HCT116 (cell line): ENCODE data around the gene LMAN2L. TPM values are rescaled to one million over a fixed set of nuclear protein-coding genes. Genes with fewer than 3 reads are reported as not detected.

Experiments
- ATAC-seq: fragments of 200-7000 bp; cut with Tn5 transposase; 2 replicates; pipeline ENCODE4 v1.9.1; 2020; ENCODE audit warnings: mild to moderate bottlenecking, moderate library complexity
- BruUV-seq: library from RNA; stranded (reverse); fragments of 400-500 nt; replicated peaks from 2 replicates; lab custom pipeline; 2021; lab: Mats Ljungman, UMichigan
- CTCF ChIA-PET: fragments of 300-600 bp; sonication (Branson Sonifier 250); formaldehyde crosslinking; loops from one replicate; lab custom pipeline; 2021; ENCODE audit warnings: antibody characterized with exemption; lab: Charles Lee
- POLR2A ChIA-PET: fragments of 300-600, 350-600 bp; sonication (Branson Sonifier 250); formaldehyde crosslinking; loops from one replicate; lab custom pipeline; 2021; ENCODE audit warnings: antibody characterized with exemption; lab: Charles Lee
- RAD21 ChIA-PET, 2 experiments: fragments of 300-600 bp; sonication (Branson Sonifier 250); formaldehyde crosslinking; loops; one replicate each; lab custom pipeline; 2023; ENCODE audit warnings: low total read pairs in 2 of 2; ENCODE audit not compliant: uncharacterized antibody in 2 of 2, unreplicated experiment in 2 of 2, low non-redundant PET in 1 of 2; lab: Charles Lee
- DNase-seq: peaks from one replicate; pipeline ENCODE4 v3.0.0-alpha.2; 2010; ENCODE audit warnings: low read depth, low spot score
- H2AFZ ChIP-seq: fragments of 200-600 bp; shearing (Covaris generic), sonication (generic); 2 replicates; pipeline ENCODE4 v1.6.1; 2017; ENCODE audit warnings: low read depth, mixed run types, mixed read lengths, antibody characterized with exemption, low read length; ENCODE audit not compliant: poor library complexity, severe bottlenecking
- H3K27ac ChIP-seq: 2 replicates; pipeline ENCODE4 v1.5.1; 2012; ENCODE audit warnings: low read depth, low read length
- H3K27me3 ChIP-seq: fragments of 200-600 bp; sonication (generic); 2 replicates; pipeline ENCODE4 v1.6.1; 2016; ENCODE audit warnings: mixed run types, low read length, mixed read lengths; ENCODE audit not compliant: insufficient read depth
- H3K36me3 ChIP-seq, 2 experiments: fragments of 200-500 bp in 1 of 2; fragments of 200-600 bp in 1 of 2; sonication (Bioruptor generic) in 1 of 2; sonication (generic) in 1 of 2; 2 replicates each; pipeline versions ENCODE4 v1.5.1 to v1.6.1; 2014 to 2016; ENCODE audit warnings: low read length in 2 of 2, inconsistent platforms in 1 of 2, mixed read lengths in 1 of 2, mixed run types in 1 of 2; ENCODE audit not compliant: insufficient read depth in 2 of 2, control insufficient read depth in 1 of 2
- H3K4me1 ChIP-seq, 2 experiments: fragments of 200-600 bp in 1 of 2; sonication (generic) in 1 of 2; 2 replicates each; pipeline versions ENCODE4 v1.5.1 to v1.6.1; 2012 to 2017; ENCODE audit warnings: low read length in 2 of 2, inconsistent platforms in 1 of 2, mild to moderate bottlenecking in 1 of 2, mixed read lengths in 1 of 2, mixed run types in 1 of 2, moderate library complexity in 1 of 2; ENCODE audit not compliant: insufficient read depth in 2 of 2, control insufficient read depth in 1 of 2
- H3K4me2 ChIP-seq: fragments of 200-600 bp; sonication (generic); 2 replicates; pipeline ENCODE4 v1.6.1; 2017; ENCODE audit warnings: mixed run types, low read length, mixed read lengths
- H3K4me3 ChIP-seq, 2 experiments: fragments of 200-600 bp in 1 of 2; sonication (generic) in 1 of 2; replicated peaks in 1 of 2; 2 replicates each; pipeline ENCODE4 v1.5.1; 2011 to 2016; ENCODE audit warnings: low read length in 2 of 2, control low read depth in 1 of 2, low read depth in 1 of 2, mild to moderate bottlenecking in 1 of 2, mixed read lengths in 1 of 2, mixed run types in 1 of 2
- H3K79me2 ChIP-seq: fragments of 200-600 bp; sonication (generic); 2 replicates; pipeline ENCODE4 v1.6.1; 2017; ENCODE audit warnings: mild to moderate bottlenecking, mixed run types, low read length, moderate library complexity, mixed read lengths; ENCODE audit not compliant: insufficient read depth
- H3K9ac ChIP-seq: fragments of 200-600 bp; sonication (generic); 2 replicates; pipeline ENCODE4 v1.6.1; 2016; ENCODE audit warnings: low read length, mixed read lengths
- H3K9me2 ChIP-seq: fragments of 200-600 bp; sonication (generic), shearing (Covaris generic); 2 replicates; pipeline ENCODE4 v1.6.1; 2017; ENCODE audit warnings: mixed run types, mild to moderate bottlenecking, moderate library complexity; ENCODE audit not compliant: insufficient read depth
- H3K9me3 ChIP-seq, 2 experiments: fragments of 200-500 bp in 1 of 2; fragments of 200-600 bp in 1 of 2; sonication (Bioruptor generic) in 1 of 2; sonication (generic) in 1 of 2; 2 replicates each; pipeline ENCODE4 v1.6.1; 2014 to 2017; ENCODE audit warnings: low read length in 2 of 2, mixed read lengths in 2 of 2, inconsistent platforms in 1 of 2, low read depth in 1 of 2, mild to moderate bottlenecking in 1 of 2, mixed run types in 1 of 2, moderate library complexity in 1 of 2; ENCODE audit not compliant: control insufficient read depth in 1 of 2, insufficient read depth in 1 of 2
- H4K20me1 ChIP-seq: fragments of 200-600 bp; sonication (generic), shearing (Covaris generic); 2 replicates; pipeline ENCODE4 v1.6.1; 2017; ENCODE audit warnings: mixed run types, mild to moderate bottlenecking, moderate library complexity; ENCODE audit not compliant: insufficient read depth
- CBX3 ChIP-seq: IDR thresholded peaks from 2 replicates; pipeline ENCODE4 v1.6.1; 2012; ENCODE audit warnings: low read depth
- CEBPB ChIP-seq: IDR thresholded peaks from 2 replicates; pipeline ENCODE4 v1.6.1; 2012; ENCODE audit warnings: low read depth
- EGR1 ChIP-seq: IDR thresholded peaks from 2 replicates; pipeline ENCODE4 v1.6.1; 2012; ENCODE audit warnings: low read depth
- ELF1 ChIP-seq: IDR thresholded peaks from 2 replicates; pipeline ENCODE4 v1.6.1; 2012; ENCODE audit warnings: low read depth, borderline replicate concordance
- EZH2phosphoT487 ChIP-seq: fragments of 200-600 bp; IDR thresholded peaks from 2 replicates; pipeline ENCODE4 v1.6.1; 2018; ENCODE audit warnings: antibody characterized with exemption, borderline replicate concordance
- FOSL1 ChIP-seq: IDR thresholded peaks from 2 replicates; pipeline ENCODE4 v1.6.1; 2012; ENCODE audit warnings: low read depth
- MAX ChIP-seq: IDR thresholded peaks from 2 replicates; pipeline ENCODE4 v1.6.1; 2012
- POLR2A ChIP-seq: IDR thresholded peaks from 2 replicates; pipeline ENCODE4 v1.7.0; 2011; ENCODE audit warnings: borderline replicate concordance; ENCODE audit not compliant: insufficient read depth, insufficient read length; ENCODE audit errors: extremely low read depth
- POLR2AphosphoS5 ChIP-seq: IDR thresholded peaks from 2 replicates; pipeline ENCODE4 v1.6.1; 2011; ENCODE audit warnings: mild to moderate bottlenecking, low read depth, low read length, moderate library complexity
- SIN3A ChIP-seq: IDR thresholded peaks from 2 replicates; pipeline ENCODE4 v1.6.1; 2012; ENCODE audit warnings: low read depth
- SP1 ChIP-seq: IDR thresholded peaks from 2 replicates; pipeline ENCODE4 v1.6.1; 2012; ENCODE audit warnings: low read depth
- SRF ChIP-seq: IDR thresholded peaks from 2 replicates; pipeline ENCODE4 v1.6.1; 2012; ENCODE audit warnings: low read depth
- TCF7L2 ChIP-seq: IDR thresholded peaks from 2 replicates; pipeline ENCODE4 v1.7.0; 2011; ENCODE audit warnings: borderline replicate concordance, inconsistent platforms; ENCODE audit not compliant: insufficient read depth, insufficient read length; ENCODE audit errors: extremely low read depth
- YY1 ChIP-seq: IDR thresholded peaks from 2 replicates; pipeline ENCODE4 v1.6.1; 2011; ENCODE audit warnings: low read length, low read depth, moderate library complexity, mild to moderate bottlenecking; ENCODE audit not compliant: insufficient replicate concordance; ENCODE audit errors: extremely low read depth
- ZBTB33 ChIP-seq: IDR thresholded peaks from 2 replicates; pipeline ENCODE4 v1.6.1; 2011; ENCODE audit warnings: mild to moderate bottlenecking, low read length, moderate library complexity; ENCODE audit not compliant: insufficient replicate concordance; ENCODE audit errors: extremely low read depth
- ZFX ChIP-seq: fragments of 450-650 bp; IDR thresholded peaks from 2 replicates; pipeline ENCODE4 v1.6.1; 2017
- ZNF274 ChIP-seq: fragments of 200-500 bp; sonication (Bioruptor generic); IDR thresholded peaks from 2 replicates; pipeline ENCODE4 v1.6.1; 2014; ENCODE audit warnings: mild to moderate bottlenecking, low read depth, low read length, inconsistent platforms
- intact Hi-C: fragments of 100-400 bp; cut with micrococcal nuclease; formaldehyde crosslinking; loops from 2 replicates; pipeline ENCODE4 v1.10.0; 2022
- total RNA-seq: library from RNA; stranded (reverse); gene quantifications from one replicate; pipeline ENCODE4 v1.2.1, GENCODE V29; 2021; ENCODE audit not compliant: unreplicated experiment
- TF ChIP-seq, protein P1 (sequence below), 3 experiments: fragments of 200-600 bp in 1 of 3; sonication (generic) in 1 of 3; IDR thresholded peaks in 2 of 3; conservative IDR thresholded peaks in 1 of 3; 2 replicates each; pipeline ENCODE4 v1.5.1; 2012 to 2017; ENCODE audit warnings: low read depth in 2 of 3, low read length in 2 of 3, antibody characterized with exemption in 1 of 3, borderline replicate concordance in 1 of 3, control low read depth in 1 of 3, mild to moderate bottlenecking in 1 of 3, mixed read lengths in 1 of 3, mixed run types in 1 of 3, moderate library complexity in 1 of 3; ENCODE audit not compliant: insufficient read depth in 1 of 3
- TF ChIP-seq, protein P2 (sequence below): IDR thresholded peaks from 2 replicates; pipeline ENCODE4 v1.6.1; 2012

LMAN2L gene
- total RNA-seq, 1 experiment from 2014 or later = 15.2 TPM

- Histone ChIP-seq H2AFZ (no peak overlapping the region), H4K20me1 (no peaks in the 10 kb centered on the region), H3K4me2 (peak overlapping the region; percentile 62), H3K9me2 (no peaks in the 10 kb centered on the region), H3K79me2 (peaks cover 5% of the 10 kb centered on the region; the same call in 1 of the 2 replicates), H3K36me3 (no peaks in the 10 kb centered on the region), H3K4me1 (peaks cover 32 to 39% of the 10 kb centered on the region in 2 experiments), H3K27ac (peak overlapping the region; percentile 36; the same call in 1 of the 2 replicates), H3K4me3 (no peak overlapping the region), H3K9me3 (no peaks in the 10 kb centered on the region), H3K27me3 (no peaks in the 10 kb centered on the region), H3K9ac (peak overlapping the region; percentile 36)
- CTCF ChIA-PET = no interaction called here
- POLR2A ChIA-PET = no interaction called here
- TF ChIP-seq MAX = no peak
- no peak for TF ChIP-seq POLR2AphosphoS5
- TF ChIP-seq EGR1 = no peak
- TF ChIP-seq FOSL1 = no peak
- TF ChIP-seq, protein P1, sequence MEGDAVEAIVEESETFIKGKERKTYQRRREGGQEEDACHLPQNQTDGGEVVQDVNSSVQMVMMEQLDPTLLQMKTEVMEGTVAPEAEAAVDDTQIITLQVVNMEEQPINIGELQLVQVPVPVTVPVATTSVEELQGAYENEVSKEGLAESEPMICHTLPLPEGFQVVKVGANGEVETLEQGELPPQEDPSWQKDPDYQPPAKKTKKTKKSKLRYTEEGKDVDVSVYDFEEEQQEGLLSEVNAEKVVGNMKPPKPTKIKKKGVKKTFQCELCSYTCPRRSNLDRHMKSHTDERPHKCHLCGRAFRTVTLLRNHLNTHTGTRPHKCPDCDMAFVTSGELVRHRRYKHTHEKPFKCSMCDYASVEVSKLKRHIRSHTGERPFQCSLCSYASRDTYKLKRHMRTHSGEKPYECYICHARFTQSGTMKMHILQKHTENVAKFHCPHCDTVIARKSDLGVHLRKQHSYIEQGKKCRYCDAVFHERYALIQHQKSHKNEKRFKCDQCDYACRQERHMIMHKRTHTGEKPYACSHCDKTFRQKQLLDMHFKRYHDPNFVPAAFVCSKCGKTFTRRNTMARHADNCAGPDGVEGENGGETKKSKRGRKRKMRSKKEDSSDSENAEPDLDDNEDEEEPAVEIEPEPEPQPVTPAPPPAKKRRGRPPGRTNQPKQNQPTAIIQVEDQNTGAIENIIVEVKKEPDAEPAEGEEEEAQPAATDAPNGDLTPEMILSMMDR (IDR thresholded peaks at IDR 0.05 in 2 of 3, conservative IDR thresholded peaks at IDR 0.05 in 1 of 3; ENCODE audit: borderline replicate concordance in 1 of 3, insufficient read depth in 1 of 3, low read depth in 2 of 3, low read length in 2 of 3) = no peak
- TF ChIP-seq SRF = no peak
- no peak for TF ChIP-seq CEBPB
- no peak for TF ChIP-seq ZBTB33
- TF ChIP-seq ZNF274 = no peak
- no peak for TF ChIP-seq TCF7L2
- TF ChIP-seq CBX3 = no peak
- TF ChIP-seq POLR2A = no peak
- TF ChIP-seq SP1 = no peak
- TF ChIP-seq ZFX = no peak
- TF ChIP-seq, protein P2, sequence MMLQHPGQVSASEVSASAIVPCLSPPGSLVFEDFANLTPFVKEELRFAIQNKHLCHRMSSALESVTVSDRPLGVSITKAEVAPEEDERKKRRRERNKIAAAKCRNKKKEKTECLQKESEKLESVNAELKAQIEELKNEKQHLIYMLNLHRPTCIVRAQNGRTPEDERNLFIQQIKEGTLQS = no peak
- no peak for TF ChIP-seq ELF1
- no peak for TF ChIP-seq EZH2phosphoT487
- no peak for TF ChIP-seq YY1
- no peak for TF ChIP-seq SIN3A
- intact Hi-C loops = no loop called here
- ATAC-seq = peak; percentile 41
- no TSS peak for BruUV-seq
- DNase-seq = no peak
- RAD21 ChIA-PET = no interaction called here
Measured at GRCh38 chr2:96788442-96789244, 48.8 kb upstream of the LMAN2L start.
